Common myeloid progenitor, CD34-positive (primary cell): ENCODE data around the gene CNOT2.

Source experiments
- CTCF ChIA-PET: fragments of 350-600 bp; sonication (Branson Sonifier 250); formaldehyde crosslinking; loops from one replicate; lab custom pipeline; 2021; ENCODE audit warnings: antibody characterized with exemption; lab: Charles Lee
- POLR2A ChIA-PET: fragments of 350-600 bp; sonication (Branson Sonifier 250); formaldehyde crosslinking; loops from one replicate; lab custom pipeline; 2021; ENCODE audit warnings: antibody characterized with exemption; lab: Charles Lee
- DNase-seq, 3 donors: peaks; one replicate each; pipeline versions ENCODE4 v3.0.0 to v3.0.0-alpha.2; 2013
- H3K27ac ChIP-seq, 2 experiments: 1 replicate in 1 of 2; 2 replicates in 1 of 2; pipeline ENCODE4 v1.7.0; 2013; ENCODE audit warnings: inconsistent platforms in 2 of 2, low read length in 2 of 2, mild to moderate bottlenecking in 2 of 2, low read depth in 1 of 2, moderate library complexity in 1 of 2; ENCODE audit not compliant: severe bottlenecking in 2 of 2, insufficient read depth in 1 of 2, poor library complexity in 1 of 2
- H3K27me3 ChIP-seq, 5 experiments: replicated peaks in 2 of 5; 1 replicate in 3 of 5; 2 replicates in 2 of 5; pipeline versions ENCODE4 v1.6.1 to v1.7.0; 2013; ENCODE audit warnings: low read length in 4 of 5, mild to moderate bottlenecking in 2 of 5, moderate library complexity in 2 of 5, inconsistent platforms in 1 of 5; ENCODE audit not compliant: insufficient read depth in 5 of 5, control insufficient read depth in 4 of 5
- H3K36me3 ChIP-seq, 4 experiments: 1 replicate in 2 of 4; 2 replicates in 2 of 4; pipeline versions ENCODE4 v1.6.1 to v1.7.0; 2013; ENCODE audit warnings: low read length in 3 of 4, control low read depth in 1 of 4, mild to moderate bottlenecking in 1 of 4; ENCODE audit not compliant: control insufficient read depth in 4 of 4, insufficient read depth in 4 of 4
- H3K4me1 ChIP-seq, 4 experiments: 1 replicate in 3 of 4; 2 replicates in 1 of 4; pipeline versions ENCODE4 v1.6.1 to v1.7.1; 2013; ENCODE audit warnings: low read length in 3 of 4, mild to moderate bottlenecking in 3 of 4, control low read depth in 1 of 4, inconsistent platforms in 1 of 4, moderate library complexity in 1 of 4; ENCODE audit not compliant: control insufficient read depth in 4 of 4, insufficient read depth in 4 of 4; ENCODE audit errors: control extremely low read depth in 1 of 4
- H3K4me3 ChIP-seq, 7 experiments: 1 replicate in 4 of 7; 2 replicates in 3 of 7; pipeline versions ENCODE4 v1.5.1 to v1.7.0; 2013; ENCODE audit warnings: mild to moderate bottlenecking in 7 of 7, low read length in 6 of 7, moderate library complexity in 6 of 7, inconsistent platforms in 2 of 7, low read depth in 2 of 7, control low read depth in 1 of 7; ENCODE audit not compliant: insufficient read depth in 4 of 7, control insufficient read depth in 1 of 7; ENCODE audit errors: extremely low read depth in 1 of 7
- H3K9me3 ChIP-seq, 5 experiments: 1 replicate in 4 of 5; 2 replicates in 1 of 5; pipeline versions ENCODE4 v1.6.1 to v1.7.1; 2013; ENCODE audit warnings: low read length in 4 of 5, mild to moderate bottlenecking in 2 of 5, inconsistent platforms in 1 of 5, low read depth in 1 of 5, moderate library complexity in 1 of 5; ENCODE audit not compliant: control insufficient read depth in 4 of 5, insufficient read depth in 2 of 5; ENCODE audit errors: control extremely low read depth in 1 of 5
- WGBS: methylation state at CpG from one replicate; pipeline ENCODE4 v1.1.5; 2013; ENCODE audit not compliant: insufficient coverage; 5-methylcytosine and 5-hydroxymethylcytosine counted together

The CNOT2 gene

GRCh38 chr12:70354787-70355186, 111.6 kb downstream of the CNOT2 start:
- Histone ChIP-seq H3K27me3 (no peaks in the 10 kb centered on the region), H3K36me3 (peaks cover 0 to 12% (median 9%) of the 10 kb centered on the region in 4 experiments), H3K9me3 (no peaks in the 10 kb centered on the region), H3K4me1 (peaks cover 0 to 9% (median 6%) of the 10 kb centered on the region in 4 experiments), H3K27ac (no peak overlapping the region), H3K4me3 (no peak overlapping the region)
- ChIA-PET POLR2A (interaction anchor here (0.6 kb wide), 1 partner anchor 111 kb away, joined by 3 read pairs; no protein-coding TSS in a partner anchor), CTCF (no interaction called here)
- WGBS = no CpG with 5 or more reads among the region's 3 CpGs
- DNase-seq = no peak

- no peak for DNase-seq
- Histone ChIP-seq H3K9me3 (no peaks in the 10 kb centered on the region), H3K4me3 (no peak overlapping the region), H3K36me3 (peaks cover 0 to 12% (median 7%) of the 10 kb centered on the region in 4 experiments), H3K4me1 (peaks cover 0 to 9% (median 6%) of the 10 kb centered on the region in 4 experiments), H3K27ac (no peak overlapping the region), H3K27me3 (no peaks in the 10 kb centered on the region)
- ChIA-PET POLR2A (no interaction called here), CTCF (interaction anchor here (0.6 to 2.5 kb wide), 3 partner anchors 8 to 1066 kb away, joined by 3 to 7 read pairs (median 5); no protein-coding TSS in a partner anchor)
- WGBS = no CpG with 5 or more reads among the region's 4 CpGs
These were observed 112.7 kb downstream of the CNOT2 start for GRCh38 chr12:70355972-70356371.

- ChIA-PET POLR2A (interaction anchor here (0.6 kb wide), 1 partner anchor 46 kb away, joined by 3 read pairs; no protein-coding TSS in a partner anchor), CTCF (no interaction called here)
- Histone ChIP-seq H3K4me3 (no peak overlapping the region), H3K27ac (no peak overlapping the region), H3K36me3 (peaks cover 0 to 7% (median 3%) of the 10 kb centered on the region in 4 experiments), H3K27me3 (peaks cover 0 to 30% (median 13%) of the 10 kb centered on the region in 5 experiments), H3K9me3 (peaks cover 0 to 5% (median 3%) of the 10 kb centered on the region in 5 experiments), H3K4me1 (no peaks in the 10 kb centered on the region)
- DNase-seq = no peak
- WGBS = no CpG with 5 or more reads among the region's 1 CpG
These were observed 116.4 kb downstream of the CNOT2 start for GRCh38 chr12:70359458-70360197.

GRCh38 chr12:70360218-70360617, 117.0 kb downstream of the CNOT2 start:
- Histone ChIP-seq H3K9me3 (peaks cover 0 to 5% (median 3%) of the 10 kb centered on the region in 5 experiments), H3K36me3 (peaks cover 0 to 4% (median 0%) of the 10 kb centered on the region in 4 experiments), H3K27me3 (peaks cover under 1 to 36% (median 14%) of the 10 kb centered on the region in 5 experiments), H3K4me1 (peaks cover 0 to 5% (median 3%) of the 10 kb centered on the region in 4 experiments), H3K27ac (no peak overlapping the region), H3K4me3 (no peak overlapping the region)
- peak in 1 of 3 donors; percentile 22 for DNase-seq
- ChIA-PET POLR2A (no interaction called here), CTCF (interaction anchor here (1.2 kb wide), 1 partner anchor 460 kb away, joined by 4 read pairs; no protein-coding TSS in a partner anchor)

GRCh38 chr12:70364695-70365397, 121.6 kb downstream of the CNOT2 start:
- CTCF ChIA-PET = interaction anchor here (1.2 kb wide), 1 partner anchor 8 kb away, joined by 3 read pairs; no protein-coding TSS in a partner anchor

GRCh38 chr12:70365398-70365647, 122.1 kb downstream of the CNOT2 start:
- Histone ChIP-seq H3K9me3 (peaks cover 0 to 5% (median 3%) of the 10 kb centered on the region in 5 experiments), H3K36me3 (no peaks in the 10 kb centered on the region), H3K4me1 (peaks cover 5 to 23% (median 17%) of the 10 kb centered on the region in 4 experiments), H3K27me3 (peaks cover 10 to 48% (median 14%) of the 10 kb centered on the region in 5 experiments), H3K4me3 (peak overlapping the region; percentile 62 to 96 (median 81)), H3K27ac (no peak overlapping the region)
- whole genome bisulfite sequencing = 0% methylated on average over 5 of the region's 6 CpGs
- ChIA-PET POLR2A (no interaction called here), CTCF (interaction anchor here (1.2 kb wide), 1 partner anchor 8 kb away, joined by 3 read pairs; no protein-coding TSS in a partner anchor)
- DNase-seq = no peak

More at GRCh38 chr12:70364695-70365397, 121.6 kb downstream of the CNOT2 start:
- Histone ChIP-seq H3K9me3 (peaks cover 0 to 5% (median 3%) of the 10 kb centered on the region in 5 experiments), H3K27ac (no peak overlapping the region), H3K36me3 (no peaks in the 10 kb centered on the region), H3K27me3 (peaks cover 10 to 48% (median 14%) of the 10 kb centered on the region in 5 experiments), H3K4me1 (peaks cover 5 to 23% (median 17%) of the 10 kb centered on the region in 4 experiments), H3K4me3 (peak overlapping the region in 6 of 7 experiments; percentile 62 to 96 (median 84))
- no peak for DNase-seq
- WGBS = 13% methylated on average over 13 of the region's 16 CpGs
- POLR2A ChIA-PET = no interaction called here
